T-helper 1 cell treated with Interleukin-12 subunit alpha and Interleukin-12 subunit beta and Interleukin-4 antibody, amounts not matched to agents 30 μg/mL and 1 μg/mL, for 36 hours (primary cell): Measurements from ENCODE around the gene DNM3.

Experiments
- H3K27ac Mint-ChIP-seq: one replicate; pipeline ENCODE4 v1.8.0; 2021; ENCODE audit warnings: mild to moderate bottlenecking, mixed read lengths
- H3K27me3 Mint-ChIP-seq: one replicate; pipeline ENCODE4 v1.8.0; 2021; ENCODE audit warnings: low read depth, mixed read lengths
- H3K36me3 Mint-ChIP-seq: one replicate; pipeline ENCODE4 v1.8.0; 2021; ENCODE audit warnings: low read depth, mixed read lengths
- H3K4me1 Mint-ChIP-seq: one replicate; pipeline ENCODE4 v1.8.0; 2021; ENCODE audit warnings: low read depth, mixed read lengths
- H3K4me3 Mint-ChIP-seq: one replicate; pipeline ENCODE4 v1.8.0; 2021; ENCODE audit warnings: mild to moderate bottlenecking, moderate library complexity, mixed read lengths
- H3K9me3 Mint-ChIP-seq: one replicate; pipeline ENCODE4 v1.8.0; 2021; ENCODE audit warnings: mixed read lengths

The DNM3 gene

GRCh38 chr1:172386046-172386445 is 544.7 kb downstream of the DNM3 start:
- peaks cover 4% of the 10 kb centered on the region for H3K4me1 Mint-ChIP-seq
- no peak overlapping the region for H3K27ac Mint-ChIP-seq
- H3K4me3 Mint-ChIP-seq, result no peak overlapping the region
- no peaks in the 10 kb centered on the region for H3K9me3 Mint-ChIP-seq
- H3K36me3 Mint-ChIP-seq, result peaks cover 2% of the 10 kb centered on the region
- H3K27me3 Mint-ChIP-seq, result peaks cover 14% of the 10 kb centered on the region

- Mint-ChIP-seq H3K27ac (no peak overlapping the region), H3K9me3 (no peaks in the 10 kb centered on the region), H3K36me3 (peaks cover 5% of the 10 kb centered on the region), H3K4me3 (no peak overlapping the region), H3K4me1 (peaks cover 9% of the 10 kb centered on the region), H3K27me3 (peaks cover 32% of the 10 kb centered on the region)
Measured at GRCh38 chr1:172388490-172388889, 547.2 kb downstream of the DNM3 start.

GRCh38 chr1:172390301-172390682 is 549.0 kb downstream of the DNM3 start:
- Mint-ChIP-seq H3K4me3 (no peak overlapping the region), H3K4me1 (peaks cover 23% of the 10 kb centered on the region), H3K27me3 (peaks cover 34% of the 10 kb centered on the region), H3K36me3 (peaks cover 4% of the 10 kb centered on the region), H3K27ac (no peak overlapping the region), H3K9me3 (no peaks in the 10 kb centered on the region)

- H3K27me3 Mint-ChIP-seq, result peaks cover 34% of the 10 kb centered on the region
- H3K4me1 Mint-ChIP-seq, result peaks cover 23% of the 10 kb centered on the region
- peaks cover 4% of the 10 kb centered on the region for H3K36me3 Mint-ChIP-seq
- H3K27ac Mint-ChIP-seq, result no peak overlapping the region
- H3K9me3 Mint-ChIP-seq, result no peaks in the 10 kb centered on the region
- H3K4me3 Mint-ChIP-seq, result no peak overlapping the region
Measured at GRCh38 chr1:172390683-172391551, 549.6 kb downstream of the DNM3 start.

- Mint-ChIP-seq H3K27me3 (peaks cover 34% of the 10 kb centered on the region), H3K9me3 (no peaks in the 10 kb centered on the region), H3K4me3 (no peak overlapping the region), H3K36me3 (peaks cover 4% of the 10 kb centered on the region), H3K4me1 (peaks cover 23% of the 10 kb centered on the region), H3K27ac (no peak overlapping the region)
Measured at GRCh38 chr1:172391976-172392375, 550.7 kb downstream of the DNM3 start.

- no peak overlapping the region for H3K27ac Mint-ChIP-seq
Measured at GRCh38 chr1:172393354-172393753, 552.1 kb downstream of the DNM3 start.

GRCh38 chr1:172394141-172394751 is 552.9 kb downstream of the DNM3 start:
- H3K36me3 Mint-ChIP-seq, result peaks cover 4% of the 10 kb centered on the region
- H3K4me3 Mint-ChIP-seq, result peak overlapping the region; percentile 44
- H3K9me3 Mint-ChIP-seq, result no peaks in the 10 kb centered on the region

More at GRCh38 chr1:172393354-172393753, 552.1 kb downstream of the DNM3 start:
- peaks cover 28% of the 10 kb centered on the region for H3K4me1 Mint-ChIP-seq
- H3K36me3 Mint-ChIP-seq, result peaks cover 4% of the 10 kb centered on the region
- no peak overlapping the region for H3K4me3 Mint-ChIP-seq
- H3K27me3 Mint-ChIP-seq, result peaks cover 34% of the 10 kb centered on the region
- no peaks in the 10 kb centered on the region for H3K9me3 Mint-ChIP-seq

GRCh38 chr1:172394811-172395210 is 553.5 kb downstream of the DNM3 start:
- Mint-ChIP-seq H3K27ac (peak overlapping the region; percentile 86), H3K9me3 (no peaks in the 10 kb centered on the region), H3K36me3 (peaks cover 4% of the 10 kb centered on the region), H3K27me3 (peaks cover 31% of the 10 kb centered on the region), H3K4me1 (peaks cover 37% of the 10 kb centered on the region), H3K4me3 (no peak overlapping the region)

More at GRCh38 chr1:172394141-172394751, 552.9 kb downstream of the DNM3 start:
- H3K4me1 Mint-ChIP-seq, result peaks cover 34% of the 10 kb centered on the region
- H3K27me3 Mint-ChIP-seq, result peaks cover 34% of the 10 kb centered on the region
- peak overlapping the region; percentile 86 for H3K27ac Mint-ChIP-seq

- H3K9me3 Mint-ChIP-seq, result no peaks in the 10 kb centered on the region
- H3K36me3 Mint-ChIP-seq, result peaks cover 4% of the 10 kb centered on the region
- peaks cover 35% of the 10 kb centered on the region for H3K27me3 Mint-ChIP-seq
- H3K4me1 Mint-ChIP-seq, result peaks cover 44% of the 10 kb centered on the region
- H3K27ac Mint-ChIP-seq, result no peak overlapping the region
- H3K4me3 Mint-ChIP-seq, result no peak overlapping the region
Measured at GRCh38 chr1:172395576-172395975, 554.3 kb downstream of the DNM3 start.

GRCh38 chr1:172397221-172397620 is 555.9 kb downstream of the DNM3 start:
- Mint-ChIP-seq H3K36me3 (peaks cover 2% of the 10 kb centered on the region), H3K27ac (no peak overlapping the region), H3K4me3 (no peak overlapping the region), H3K4me1 (peaks cover 42% of the 10 kb centered on the region), H3K27me3 (peaks cover 27% of the 10 kb centered on the region), H3K9me3 (no peaks in the 10 kb centered on the region)

- Mint-ChIP-seq H3K4me3 (no peak overlapping the region), H3K36me3 (peaks cover 2% of the 10 kb centered on the region), H3K9me3 (no peaks in the 10 kb centered on the region), H3K27ac (no peak overlapping the region), H3K4me1 (peaks cover 42% of the 10 kb centered on the region), H3K27me3 (peaks cover 23% of the 10 kb centered on the region)
Measured at GRCh38 chr1:172397633-172398032, 556.3 kb downstream of the DNM3 start.

- Mint-ChIP-seq H3K4me3 (no peak overlapping the region), H3K36me3 (peaks cover 2% of the 10 kb centered on the region), H3K4me1 (peaks cover 40% of the 10 kb centered on the region), H3K9me3 (no peaks in the 10 kb centered on the region), H3K27me3 (peaks cover 19% of the 10 kb centered on the region), H3K27ac (no peak overlapping the region)
Measured at GRCh38 chr1:172398193-172398592, 556.9 kb downstream of the DNM3 start.

- H3K4me3 Mint-ChIP-seq, result no peak overlapping the region
- H3K4me1 Mint-ChIP-seq, result peaks cover 34% of the 10 kb centered on the region
- peak overlapping the region; percentile 33 for H3K27ac Mint-ChIP-seq
- H3K9me3 Mint-ChIP-seq, result no peaks in the 10 kb centered on the region
- H3K27me3 Mint-ChIP-seq, result peaks cover 10% of the 10 kb centered on the region
- no peaks in the 10 kb centered on the region for H3K36me3 Mint-ChIP-seq
Measured at GRCh38 chr1:172398970-172399755, 557.9 kb downstream of the DNM3 start.
